IMR-90 (cell line): ENCODE measurements around the gene MAFG. TPM values are rescaled to one million over a fixed set of nuclear protein-coding genes. Genes with fewer than 3 reads are reported as not detected.

Source experiments
- ATAC-seq: fragments of 200-7000 bp; cut with Tn5 transposase; 2 replicates; pipeline ENCODE4 v1.9.1; 2020; ENCODE audit warnings: low read depth, mild to moderate bottlenecking, moderate library complexity
- BruUV-seq: library from RNA; stranded (reverse); fragments of 400-500 nt; replicated peaks from 2 replicates; lab custom pipeline; 2021; lab: Mats Ljungman, UMichigan
- CTCF ChIA-PET: fragments of 300-600 bp; formaldehyde crosslinking; extraction: SDS; loops from one replicate; lab custom pipeline; 2021; ENCODE audit warnings: antibody characterized with exemption; lab: Yijun Ruan, JAX
- POLR2A ChIA-PET: fragments of 300-600 bp; sonication (Branson Sonifier 250); formaldehyde crosslinking; loops from one replicate; lab custom pipeline; 2022; ENCODE audit warnings: antibody characterized with exemption; ENCODE audit not compliant: unreplicated experiment; lab: Charles Lee
- DNase-seq: peaks from one replicate; pipeline ENCODE4 v3.0.0; 2013
- H2AFZ ChIP-seq: replicated peaks from 2 replicates; pipeline ENCODE3; 2013; ENCODE audit warnings: low read length, mild to moderate bottlenecking; ENCODE audit not compliant: poor library complexity
- H2AK5ac ChIP-seq: 2 replicates; pipeline ENCODE4 v1.6.1; 2013; ENCODE audit warnings: low read depth, low read length, inconsistent platforms
- H2AK9ac ChIP-seq: replicated peaks from 2 replicates; pipeline ENCODE3; 2013; ENCODE audit warnings: mild to moderate bottlenecking, low read depth, low read length, moderate library complexity; ENCODE audit not compliant: poor library complexity
- H2BK120ac ChIP-seq: 2 replicates; pipeline ENCODE4 v1.6.1; 2013; ENCODE audit warnings: low read depth, low read length, inconsistent platforms
- H2BK15ac ChIP-seq: 3 replicates; pipeline ENCODE4 v1.6.1; 2013; ENCODE audit warnings: low read depth, low read length, inconsistent platforms
- H2BK20ac ChIP-seq: 2 replicates; pipeline ENCODE4 v1.6.1; 2013; ENCODE audit warnings: low read depth, mild to moderate bottlenecking, inconsistent platforms, low read length, moderate library complexity
- H2BK5ac ChIP-seq: 2 replicates; pipeline ENCODE4 v1.6.1; 2013; ENCODE audit warnings: mild to moderate bottlenecking, low read depth, low read length, inconsistent platforms; ENCODE audit not compliant: poor library complexity, severe bottlenecking
- H3K14ac ChIP-seq: replicated peaks from 2 replicates; pipeline ENCODE4 v1.6.1; 2013; ENCODE audit warnings: low read depth, low read length, inconsistent platforms
- H3K18ac ChIP-seq: 2 replicates; pipeline ENCODE4 v1.6.1; 2013; ENCODE audit warnings: low read depth, low read length, control low read depth
- H3K23ac ChIP-seq: 2 replicates; pipeline ENCODE4 v1.6.1; 2013; ENCODE audit warnings: low read depth, low read length, inconsistent platforms
- H3K27ac ChIP-seq: 2 replicates; pipeline ENCODE4 v1.5.1; 2013; ENCODE audit warnings: mild to moderate bottlenecking, control low read depth, low read length; ENCODE audit not compliant: insufficient read depth
- H3K27me3 ChIP-seq: 2 replicates; pipeline ENCODE4 v1.6.1; 2013; ENCODE audit warnings: low read length; ENCODE audit not compliant: control insufficient read depth, insufficient read depth
- H3K36me3 ChIP-seq: 2 replicates; pipeline ENCODE4 v1.6.1; 2013; ENCODE audit warnings: low read length, mixed read lengths; ENCODE audit not compliant: control insufficient read depth, insufficient read depth
- H3K4ac ChIP-seq: 2 replicates; pipeline ENCODE4 v1.6.1; 2013; ENCODE audit warnings: low read depth, low read length, inconsistent platforms
- H3K4me1 ChIP-seq: 2 replicates; pipeline ENCODE4 v1.6.1; 2013; ENCODE audit warnings: low read length, mixed read lengths; ENCODE audit not compliant: control insufficient read depth, insufficient read depth
- H3K4me2 ChIP-seq: 2 replicates; pipeline ENCODE4 v1.6.1; 2013; ENCODE audit warnings: low read depth, mild to moderate bottlenecking, control low read depth, low read length, moderate library complexity
- H3K4me3 ChIP-seq: 2 replicates; pipeline ENCODE4 v1.5.1; 2013; ENCODE audit warnings: low read depth, mild to moderate bottlenecking, control low read depth, low read length, moderate library complexity; ENCODE audit not compliant: insufficient read depth
- H3K56ac ChIP-seq: 2 replicates; pipeline ENCODE4 v1.6.1; 2013; ENCODE audit warnings: low read length, inconsistent platforms; ENCODE audit not compliant: insufficient read depth; ENCODE audit errors: extremely low read depth
- H3K79me1 ChIP-seq, 2 experiments: 2 replicates each; pipeline ENCODE4 v1.6.1; 2013; ENCODE audit warnings: low read length in 2 of 2, inconsistent platforms in 1 of 2, low read depth in 1 of 2
- H3K9ac ChIP-seq: 2 replicates; pipeline ENCODE4 v1.6.1; 2013; ENCODE audit warnings: low read depth, low read length, control low read depth
- H3K9me1 ChIP-seq: 2 replicates; pipeline ENCODE4 v1.6.1; 2013; ENCODE audit warnings: low read length, inconsistent platforms; ENCODE audit not compliant: insufficient read depth
- H3K9me3 ChIP-seq: 2 replicates; pipeline ENCODE4 v1.6.1; 2013; ENCODE audit warnings: low read length; ENCODE audit not compliant: control insufficient read depth, insufficient read depth
- H4K20me1 ChIP-seq: 2 replicates; pipeline ENCODE4 v1.6.1; 2013; ENCODE audit warnings: low read length, inconsistent platforms; ENCODE audit not compliant: insufficient read depth
- H4K5ac ChIP-seq: 2 replicates; pipeline ENCODE4 v1.6.1; 2013; ENCODE audit warnings: mild to moderate bottlenecking, low read depth, low read length, control low read depth
- H4K8ac ChIP-seq, 2 experiments: 2 replicates each; pipeline ENCODE4 v1.6.1; 2013; ENCODE audit warnings: low read depth in 2 of 2, low read length in 2 of 2, control low read depth in 1 of 2, inconsistent platforms in 1 of 2
- H4K91ac ChIP-seq: 2 replicates; pipeline ENCODE4 v1.6.1; 2013; ENCODE audit warnings: low read depth, low read length, inconsistent platforms; ENCODE audit not compliant: insufficient read depth
- MAFK ChIP-seq: IDR thresholded peaks from 2 replicates; pipeline ENCODE4 v1.6.1; 2012; ENCODE audit warnings: low read depth, low read length, improper control_type of control experiment
- RCOR1 ChIP-seq: IDR thresholded peaks from 2 replicates; pipeline ENCODE4 v1.6.1; 2012; ENCODE audit warnings: mild to moderate bottlenecking, low read length, improper control_type of control experiment; ENCODE audit not compliant: insufficient replicate concordance
- WGBS, 2 experiments: methylation state at CpG; one replicate each; pipeline versions ENCODE4 v1.1.5 to v1.1.7; 2013; ENCODE audit warnings: missing lambda C conversion rate in 2 of 2; ENCODE audit not compliant: insufficient read length in 1 of 2; ENCODE audit errors: extremely low coverage in 2 of 2; 5-methylcytosine and 5-hydroxymethylcytosine counted together
- dilution Hi-C: fragments of 300-500 bp; cut with HindIII; formaldehyde crosslinking; loops from one replicate; pipeline ENCODE4 v1.14.3; 2018; ENCODE audit warnings: low sequenced_read_pairs; ENCODE audit not compliant: unreplicated experiment
- in situ Hi-C: fragments of 300-500 bp; cut with MboI; formaldehyde crosslinking; loops from 3 replicates; pipeline ENCODE4 v1.14.3; 2019; ENCODE audit warnings: low sequenced_read_pairs, inconsistent platforms, mixed read lengths
- intact Hi-C: fragments of 100-400 bp; cut with micrococcal nuclease; formaldehyde crosslinking; loops from 2 replicates; pipeline ENCODE4 v1.10.0; 2022
- polyA plus RNA-seq, 3 experiments: library from polyadenylated mRNA; depleted of rRNA; stranded (reverse); fragments of >200 nt; gene quantifications; 2 replicates each; pipeline ENCODE4 v1.2.3, GENCODE V29; 2012; ENCODE audit warnings: low replicate concordance in 1 of 3
- total RNA-seq: library from RNA; depleted of rRNA; stranded (reverse); fragments of >200 nt; gene quantifications from 2 replicates; pipeline ENCODE4 v1.2.3, GENCODE V29; 2012

MAFG gene
- total and polyA plus RNA-seq, 2 of the 4 experiments (the other 2 are of a cell fraction): 6.1 to 15.4 TPM

GRCh38 chr17:81924557-81925532, 2.7 kb downstream of the MAFG start:
- Histone ChIP-seq H3K18ac (no peak overlapping the region), H3K56ac (no peak overlapping the region), H2AFZ (no peak overlapping the region), H4K91ac (peak overlapping the region; percentile 69), H4K5ac (no peak overlapping the region; the same call in 1 of the 2 replicates), H3K23ac (peak overlapping the region; percentile 79), H2BK20ac (no peak overlapping the region), H4K20me1 (peaks cover 62% of the 10 kb centered on the region), H2AK9ac (peak overlapping the region; percentile 75), H4K8ac (no peak overlapping the region), H3K9me1 (peaks cover 21% of the 10 kb centered on the region), H3K9me3 (no peaks in the 10 kb centered on the region), H3K14ac (no peak overlapping the region), H2BK5ac (no peak overlapping the region), H3K4me3 (no peak overlapping the region), H3K27me3 (no peaks in the 10 kb centered on the region), H3K79me1 (peaks cover 17 to 69% of the 10 kb centered on the region in 2 experiments; a peak in 3 of 4 replicates), H3K9ac (no peak overlapping the region), H3K4me1 (peaks cover 37% of the 10 kb centered on the region), H3K36me3 (peaks cover 22% of the 10 kb centered on the region), H2BK15ac (no peak overlapping the region), H2BK120ac (peak overlapping the region; percentile 85; the same call in 1 of the 2 replicates), H3K27ac (peak overlapping the region; percentile 33), H2AK5ac (peak overlapping the region; percentile 69; the same call in 1 of the 2 replicates), H3K4ac (peak overlapping the region; percentile 51; the same call in 1 of the 2 replicates), H3K4me2 (no peak overlapping the region)
- DNase-seq (no peak), ATAC-seq (no peak)
- WGBS, 2 experiments: 53% methylated on average over 4 of the region's 21 CpGs; no CpG with 5 or more reads in 1 of the 2 experiments
- BruUV-seq: no TSS peak
- POLR2A ChIA-PET: no interaction called here
- intact Hi-C loops (no loop called here), in situ Hi-C loops (no loop called here), dilution Hi-C loops (no loop called here)
- TF ChIP-seq MAFK: 0 out of 2 replicates have a peak, but pooled peaks have one; percentile 54
- TF ChIP-seq RCOR1: no peak
- CTCF ChIA-PET: no interaction called here
